Measurements from ENCODE around the gene LCN12.

The LCN12 gene

DNA sequence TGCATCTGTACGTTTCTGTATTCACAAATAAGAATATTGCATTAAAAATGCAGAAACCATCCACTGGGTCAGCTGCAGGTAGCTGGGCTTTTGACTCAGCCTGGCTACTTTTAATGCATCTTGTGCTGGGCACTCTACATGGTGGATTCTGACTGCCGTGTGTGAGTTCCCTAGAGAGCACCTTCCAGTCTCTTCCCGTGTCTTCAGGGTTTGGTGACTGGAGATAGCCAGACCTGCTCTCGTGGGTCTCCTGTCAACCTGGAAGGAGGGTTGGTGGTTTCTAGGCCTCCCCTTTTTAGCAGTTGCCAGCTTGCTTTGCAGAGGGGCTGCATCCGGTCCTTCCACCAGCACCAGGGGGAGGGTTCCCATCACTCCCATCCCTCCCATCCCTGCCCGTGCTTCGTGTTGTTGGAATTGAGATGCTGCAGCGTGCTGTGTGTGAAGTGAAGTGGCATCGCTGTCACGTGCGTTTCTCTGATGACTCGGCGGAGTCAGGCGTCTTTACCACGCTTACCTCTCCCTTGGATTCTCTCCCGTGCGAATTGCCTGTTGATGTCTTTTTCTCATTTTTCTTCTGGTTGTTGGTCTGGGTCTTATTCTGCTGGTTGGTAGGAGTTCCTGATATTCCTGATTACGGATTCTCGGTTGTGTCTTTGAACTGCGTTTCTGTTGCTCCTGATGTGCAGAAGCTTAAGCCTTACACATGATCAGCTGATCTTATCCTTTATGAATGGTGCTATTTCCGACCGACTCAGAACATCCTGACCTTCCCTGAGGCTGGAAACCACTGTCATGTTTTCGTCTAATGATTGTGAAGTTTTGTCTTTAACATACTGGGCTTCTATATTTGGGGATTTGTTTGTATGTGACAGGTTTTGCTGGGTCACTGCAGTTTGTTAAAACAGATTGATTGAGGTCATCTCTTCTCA is 24.5 kb upstream of the LCN12 start:
- DNase-seq: no peak

DNA sequence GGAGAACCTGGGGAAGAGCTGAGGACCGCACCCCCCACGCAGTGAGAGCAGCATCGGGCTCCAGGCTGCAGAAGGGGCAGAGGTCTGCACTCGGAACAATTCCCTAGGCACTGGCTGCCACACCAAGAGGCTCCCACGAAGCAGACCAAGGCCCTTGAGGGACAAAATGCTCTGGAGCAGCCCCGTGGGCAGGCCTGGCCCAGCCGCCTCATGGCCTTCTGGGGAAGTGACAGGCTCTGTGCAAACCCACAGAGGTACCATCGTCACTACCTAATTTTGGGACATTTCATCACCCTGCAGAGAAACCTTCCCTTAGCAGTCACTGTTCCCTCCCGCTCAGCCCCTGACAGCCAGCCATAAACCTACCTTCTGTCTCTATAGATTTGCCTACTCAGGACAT is 23.5 kb upstream of the LCN12 start:
- DNase-seq: no peak

DNA sequence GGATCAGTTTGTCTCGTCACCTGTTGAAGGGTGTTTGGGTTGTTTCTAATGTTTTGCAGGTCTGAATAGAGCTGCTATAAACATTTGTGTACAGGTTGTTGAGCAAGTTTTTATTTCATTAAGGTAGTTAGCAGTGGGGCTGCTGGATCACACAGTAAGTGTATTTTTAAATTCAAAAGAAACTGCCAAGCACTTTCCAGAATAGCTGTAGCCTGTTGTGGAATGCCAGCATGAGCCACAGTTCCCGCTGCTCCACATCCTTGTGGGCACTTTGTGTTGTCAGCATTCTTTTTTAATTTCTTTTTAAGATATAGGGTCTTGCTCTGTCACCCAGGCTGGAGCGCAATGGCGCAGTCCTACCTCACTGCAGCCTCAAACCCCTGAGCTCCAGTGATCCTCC is 22.1 kb upstream of the LCN12 start:
- DNase-seq: no peak

DNA sequence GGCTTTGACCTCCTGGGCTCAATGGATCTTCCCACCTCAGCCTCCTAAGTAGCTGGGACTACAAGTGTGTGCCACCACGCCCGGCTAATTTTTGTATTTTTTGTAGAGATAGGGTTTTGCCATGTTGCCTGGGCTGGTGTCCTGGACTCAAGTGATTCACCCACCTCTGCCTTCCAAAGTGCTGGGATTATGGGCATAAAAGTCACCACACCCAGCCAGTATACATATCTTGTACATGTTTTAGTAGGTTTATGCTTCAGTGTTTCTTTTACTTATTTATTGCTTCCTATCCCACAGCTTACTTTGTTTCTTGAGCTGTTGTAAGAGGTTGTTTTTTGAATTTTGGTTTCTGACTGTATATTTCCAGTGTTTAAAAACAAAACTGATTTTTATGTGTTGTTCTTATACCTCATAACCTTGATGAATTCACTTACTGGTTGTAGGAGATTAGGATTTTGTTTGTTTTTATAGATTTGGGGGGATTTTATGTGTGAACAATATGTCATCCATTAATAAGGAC is 20.4 kb upstream of the LCN12 start:
- DNase-seq: no peak

DNA sequence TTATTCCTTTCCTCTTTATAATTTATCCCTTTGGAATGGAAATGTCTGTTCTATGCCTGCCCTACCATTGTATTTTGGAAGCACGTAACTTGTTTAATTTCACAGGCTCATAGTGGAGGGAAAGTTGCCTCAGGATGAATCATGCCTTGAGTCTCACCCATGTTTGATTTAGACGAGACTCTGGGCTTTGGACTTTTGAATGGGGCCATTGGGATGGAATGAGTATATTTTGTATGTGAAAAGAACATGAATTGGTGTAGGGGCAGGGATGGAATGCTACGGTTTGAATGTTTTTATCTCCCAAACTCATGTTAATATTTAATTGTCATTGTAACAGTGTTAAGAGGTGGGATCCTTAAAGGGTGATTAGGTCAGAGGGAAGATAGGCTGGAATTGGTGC is 17.8 kb upstream of the LCN12 start:
- no peak for DNase-seq

- no peak for DNase-seq
Observed at GRCh38 chr9:136935651-136936050, 16.4 kb upstream of the LCN12 start.

- DNase-seq: no peak
Observed at GRCh38 chr9:136936645-136937170, 15.4 kb upstream of the LCN12 start.

DNA sequence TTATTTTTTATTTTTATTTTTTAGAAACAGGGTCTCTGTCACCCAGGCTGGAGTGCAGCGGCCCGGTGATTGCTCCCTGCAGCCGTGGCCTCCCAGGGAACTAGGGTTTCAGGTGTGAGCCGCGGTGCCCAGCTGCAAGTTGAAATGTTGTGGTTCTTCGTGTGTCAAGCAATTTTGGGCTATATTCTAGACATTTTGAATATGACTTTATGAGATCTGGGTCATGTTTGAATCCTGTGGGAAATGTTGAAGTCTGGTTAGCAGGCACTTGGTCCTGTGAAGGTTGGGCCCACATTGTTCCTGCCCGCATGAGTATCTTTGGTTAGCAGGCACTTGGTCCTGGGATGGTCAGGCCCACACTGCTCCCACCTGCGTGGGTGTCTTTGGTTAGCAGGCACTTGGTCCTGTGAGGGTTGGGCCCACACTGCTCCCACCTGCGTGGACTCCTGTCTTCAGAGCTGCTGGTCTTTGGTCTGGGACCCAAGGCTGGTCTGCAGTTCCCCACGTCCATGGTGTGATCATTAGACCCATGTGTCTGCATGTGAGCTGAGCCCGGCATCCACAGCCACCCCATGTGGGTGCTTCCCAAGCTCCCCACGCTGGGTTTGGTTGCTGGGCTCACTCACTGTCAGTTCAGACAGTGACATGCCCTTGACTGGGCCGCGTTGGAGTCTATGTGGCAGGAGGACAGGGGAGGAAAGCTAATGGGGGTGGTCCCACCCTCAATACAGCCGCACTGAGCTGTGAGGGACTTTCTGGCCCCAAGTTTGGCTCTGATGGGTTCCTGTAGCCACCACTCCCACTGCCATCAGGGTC is 14.7 kb upstream of the LCN12 start:
- DNase-seq: no peak

- DNase-seq: no peak
Observed at GRCh38 chr9:136939431-136939995, 12.6 kb upstream of the LCN12 start.

DNA sequence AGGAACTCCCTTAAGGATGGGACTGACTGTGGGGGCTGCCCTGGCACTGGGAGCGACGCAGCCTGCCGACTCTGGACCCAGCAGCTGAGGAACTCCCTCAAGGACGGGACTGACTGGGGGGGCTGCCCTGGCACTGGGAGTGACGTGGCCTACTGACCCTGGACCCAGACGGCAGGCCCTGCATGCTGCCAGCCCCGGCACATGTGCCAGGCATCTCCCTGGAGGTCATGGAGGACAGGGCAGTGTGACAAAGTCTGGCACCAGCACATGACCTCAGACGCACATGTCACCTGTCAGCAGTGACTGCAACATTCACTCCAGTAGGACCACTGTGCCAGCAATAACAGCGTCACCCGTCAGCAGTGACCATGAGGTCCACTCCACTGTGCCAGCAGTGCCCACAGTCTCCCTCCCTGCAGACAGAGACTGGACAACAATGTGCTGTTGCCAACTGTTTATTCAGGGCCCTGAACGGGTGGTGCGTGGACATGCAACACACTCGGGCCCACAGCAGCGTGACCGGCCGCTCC is 12.0 kb upstream of the LCN12 start:
- no peak for DNase-seq

DNA sequence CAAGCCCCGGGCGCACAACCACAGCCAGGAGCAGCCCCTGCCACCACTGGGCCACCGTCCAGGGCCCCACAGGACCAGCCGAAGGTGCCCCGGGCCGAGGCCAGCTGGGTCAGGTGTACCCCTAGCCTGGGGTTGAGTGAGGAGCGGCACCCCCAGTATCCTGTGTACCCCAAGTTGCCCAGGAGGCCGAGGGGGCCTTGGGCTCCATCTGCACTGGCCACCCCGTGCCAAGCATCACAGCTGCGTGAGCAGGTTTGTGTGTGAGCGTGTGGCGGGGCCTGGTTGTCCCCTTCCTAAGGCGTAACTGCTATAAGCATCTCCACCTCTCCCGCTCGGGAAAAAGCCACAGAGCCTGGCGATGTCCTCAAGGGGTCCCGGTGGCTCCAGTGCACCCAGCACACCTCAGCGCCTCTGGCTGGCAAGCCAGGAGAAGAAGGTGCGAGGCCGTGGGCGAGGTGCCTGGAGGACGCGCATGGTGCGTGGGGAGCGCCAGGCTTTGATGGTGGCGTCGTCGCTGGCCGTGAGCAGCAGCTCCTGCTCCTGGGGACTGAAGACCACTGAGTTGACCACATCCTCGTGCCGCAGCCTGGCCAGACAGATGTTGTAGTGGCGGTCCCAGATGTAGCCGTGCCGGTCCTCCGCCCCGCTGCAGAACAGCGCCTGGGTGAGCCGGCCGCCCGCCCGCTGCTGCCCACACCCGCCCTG is 11.4 kb upstream of the LCN12 start:
- DNase-seq: no peak

- DNase-seq: no peak
Observed at GRCh38 chr9:136941231-136942111, 10.6 kb upstream of the LCN12 start.

GRCh38 chr9:136942112-136942880 is 9.8 kb upstream of the LCN12 start:
- no peak for DNase-seq

- DNase-seq: no peak
Observed at GRCh38 chr9:136942881-136943230, 9.2 kb upstream of the LCN12 start.

DNA sequence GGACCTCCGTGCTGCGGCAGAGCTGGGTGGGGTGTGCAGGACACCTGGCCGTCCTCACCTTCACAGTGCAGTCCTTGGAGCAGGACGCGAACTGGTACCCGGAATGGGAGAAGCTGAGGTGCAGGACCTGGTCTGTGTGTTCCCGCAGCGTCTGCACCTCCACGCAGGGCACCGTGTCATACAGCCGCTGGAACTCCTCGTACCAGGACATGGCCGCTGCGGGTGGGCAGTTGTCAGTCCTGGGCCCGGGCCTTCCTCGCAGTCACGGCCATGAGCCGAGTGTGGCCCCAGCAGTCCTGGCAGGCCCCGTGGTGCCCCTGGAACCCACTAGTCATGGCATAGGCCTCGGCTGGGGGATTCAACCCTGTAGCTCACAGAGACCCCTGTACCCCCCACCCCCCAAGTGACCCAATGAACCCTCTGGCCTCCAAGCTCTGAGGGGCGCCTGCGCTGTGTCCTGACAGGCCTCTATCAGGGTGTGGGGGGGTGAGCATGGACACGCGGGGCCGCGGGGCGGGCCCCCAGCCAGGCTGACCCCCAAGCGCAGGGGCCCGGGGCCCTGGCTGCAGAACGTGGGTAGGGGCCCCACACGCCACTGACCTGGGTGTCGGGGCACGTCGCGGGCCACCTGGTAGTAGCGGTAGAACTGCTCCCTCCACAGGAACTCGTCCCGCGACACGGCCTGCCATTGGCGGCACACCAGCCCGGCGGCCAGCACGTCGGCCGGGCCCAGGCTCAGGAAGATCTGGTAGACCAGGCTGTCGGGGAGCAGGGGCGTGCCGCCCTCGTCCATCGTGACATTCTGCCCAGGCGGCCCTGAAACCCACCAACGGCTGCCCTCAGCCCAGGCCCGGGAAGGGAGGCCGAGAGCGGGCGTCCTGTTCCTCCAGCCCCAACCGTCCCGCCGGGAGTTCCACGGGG is 8.5 kb upstream of the LCN12 start:
- no peak for DNase-seq

GRCh38 chr9:136944212-136944518 is 7.9 kb upstream of the LCN12 start:
- peak; percentile 39 for DNase-seq

GRCh38 chr9:136944519-136945332 is 7.3 kb upstream of the LCN12 start, which contains the start of the genes C8G and FBXW5:
C8G (plus strand) TSS chr9:136945243; CDS start chr9:136945321, 78 bp downstream.
FBXW5 (minus strand) TSS chr9:136944738; CDS start chr9:136944083, 655 bp downstream.
- DNase-seq: peak; percentile 77

All from amniotic stem cell (primary cell).